K562 (cell line): ENCODE results near the gene SMAD7. TPM values are rescaled to one million over a fixed set of nuclear protein-coding genes. Genes with fewer than 3 reads are reported as not detected.
A peak's percentile ranks its signal among the peaks of the same experiment; 100 is the strongest.

Experiments
- ATAC-seq: fragments of 200-7000 bp; cut with Tn5 transposase; 3 replicates; pipeline ENCODE4 v1.9.1; 2020; ENCODE audit warnings: moderate library complexity
- BruUV-seq: library from RNA; stranded (reverse); fragments of 400-500 nt; replicated peaks from 2 replicates; lab custom pipeline; 2021; lab: Mats Ljungman, UMichigan
- CTCF ChIA-PET: fragments of 300-600 bp; formaldehyde crosslinking; extraction: SDS; loops from one replicate; lab custom pipeline; 2021; ENCODE audit warnings: low intra/inter-chr PET ratio; lab: Yijun Ruan, JAX
- POLR2A ChIA-PET: fragments of 300-600, 350-650 bp; sonication (Branson Sonifier 250); formaldehyde crosslinking; extraction: SDS; loops from one replicate; lab custom pipeline; 2021; ENCODE audit warnings: antibody characterized with exemption, inconsistent platforms; lab: Yijun Ruan, JAX
- DNase-seq, 4 experiments: peaks; one replicate each; pipeline versions ENCODE4 v3.0.0 to v3.0.0-alpha.2; 2011 to 2018; ENCODE audit warnings: low spot score in 3 of 4, mixed read lengths in 3 of 4; ENCODE audit errors: extremely low read depth in 1 of 4
- FAIRE-seq: peaks from 2 replicates; lab custom pipeline; 2011; peaks lifted over from hg19 to GRCh38; lab: Jason Lieb, UNC
- H2AFZ ChIP-seq: 2 replicates; pipeline ENCODE4 v1.6.0; 2011; ENCODE audit warnings: low read depth, low read length, control low read depth, inconsistent platforms
- H3K27ac ChIP-seq: fragments of 200-600 bp; 3 replicates; pipeline ENCODE4 v1.8.0; 2011; ENCODE audit warnings: low read depth, mild to moderate bottlenecking, control low read depth, inconsistent platforms, low read length, moderate library complexity, mixed read lengths; ENCODE audit errors: extremely low read depth
- H3K27me3 ChIP-seq, 2 experiments: fragments of 300-600 bp in 1 of 2; 2 replicates in 1 of 2; 3 replicates in 1 of 2; pipeline versions ENCODE4 v1.6.0 to v1.8.0; 2011; ENCODE audit warnings: inconsistent platforms in 2 of 2, low read length in 2 of 2, mild to moderate bottlenecking in 1 of 2, mixed read lengths in 1 of 2, moderate library complexity in 1 of 2; ENCODE audit not compliant: control insufficient read depth in 2 of 2, insufficient read depth in 2 of 2
- H3K36me3 ChIP-seq: fragments of 300-600 bp; 3 replicates; pipeline ENCODE4 v1.8.0; 2011; ENCODE audit warnings: mild to moderate bottlenecking, low read length, inconsistent platforms; ENCODE audit not compliant: control insufficient read depth, insufficient read depth
- H3K4me1 ChIP-seq, 2 experiments: fragments of 200-600 bp in 1 of 2; replicated peaks in 1 of 2; 2 replicates in 1 of 2; 3 replicates in 1 of 2; pipeline versions ENCODE4 v1.5.1 to v1.8.0; 2011; ENCODE audit warnings: inconsistent platforms in 2 of 2, low read length in 2 of 2, mild to moderate bottlenecking in 1 of 2, mixed read lengths in 1 of 2, moderate library complexity in 1 of 2; ENCODE audit not compliant: control insufficient read depth in 2 of 2, insufficient read depth in 2 of 2
- H3K4me2 ChIP-seq: 2 replicates; pipeline ENCODE4 v1.6.1; 2011; ENCODE audit warnings: low read length, control low read depth, inconsistent platforms, mixed read lengths; ENCODE audit not compliant: insufficient read depth
- H3K4me3 ChIP-seq: fragments of 200-600 bp; sonication (generic), shearing (Covaris generic); 2 replicates; pipeline ENCODE4 v1.5.1; 2016; ENCODE audit warnings: control low read depth, inconsistent platforms
- H3K79me2 ChIP-seq: fragments of 200-600 bp; 3 replicates; pipeline ENCODE4 v1.8.0; 2011; ENCODE audit warnings: low read length, inconsistent platforms; ENCODE audit not compliant: control insufficient read depth, insufficient read depth
- H3K9ac ChIP-seq, 2 experiments: 2 replicates each; pipeline versions ENCODE4 v1.6.0 to v1.6.1; 2011; ENCODE audit warnings: low read depth in 2 of 2, low read length in 2 of 2, control low read depth in 1 of 2, inconsistent platforms in 1 of 2, mild to moderate bottlenecking in 1 of 2, mixed read lengths in 1 of 2; ENCODE audit not compliant: insufficient read depth in 1 of 2
- H3K9me1 ChIP-seq: one replicate; pipeline ENCODE4 v1.6.0; 2011; ENCODE audit warnings: inconsistent platforms, mild to moderate bottlenecking, low read length, moderate library complexity; ENCODE audit not compliant: control insufficient read depth, insufficient read depth
- H3K9me3 ChIP-seq: replicated peaks from 2 replicates; pipeline ENCODE4 v1.5.1; 2011; ENCODE audit warnings: low read depth, low read length, inconsistent platforms; ENCODE audit not compliant: control insufficient read depth, insufficient read depth
- H4K20me1 ChIP-seq: replicated peaks from 2 replicates; pipeline ENCODE4 v1.6.1; 2011; ENCODE audit warnings: low read length, inconsistent platforms, mixed read lengths; ENCODE audit not compliant: control insufficient read depth, insufficient read depth
- E2F6 ChIP-seq, 2 experiments: IDR thresholded peaks; 2 replicates each; pipeline ENCODE4 v1.6.1; 2011; ENCODE audit warnings: borderline replicate concordance in 1 of 2, control low read depth in 1 of 2, low read depth in 1 of 2, low read length in 1 of 2, mild to moderate bottlenecking in 1 of 2, mixed read lengths in 1 of 2, moderate library complexity in 1 of 2; ENCODE audit not compliant: insufficient read depth in 1 of 2, insufficient read length in 1 of 2, poor library complexity in 1 of 2, severe bottlenecking in 1 of 2; ENCODE audit errors: extremely low read depth in 1 of 2
- KHSRP ChIP-seq: fragments of 450-650 bp; IDR thresholded peaks from 2 replicates; pipeline ENCODE4 v1.6.1; 2017
- MTA2 ChIP-seq: fragments of 450-650 bp; IDR thresholded peaks from 2 replicates; pipeline ENCODE4 v1.6.1; 2016; ENCODE audit warnings: low read depth
- NFIX ChIP-seq: fragments of 250-450 bp; sonication (Bioruptor Pico); IDR thresholded peaks from 2 replicates; pipeline ENCODE4 v1.4.0; 2020; ENCODE audit warnings: low read depth, mild to moderate bottlenecking, moderate library complexity
- NRF1 ChIP-seq, 2 experiments: fragments of 450-650 bp; IDR thresholded peaks in 1 of 2; conservative IDR thresholded peaks in 1 of 2; 2 replicates each; pipeline ENCODE4 v1.6.1; 2014; ENCODE audit warnings: mild to moderate bottlenecking in 2 of 2
- RBFOX2 ChIP-seq: fragments of 200-400 bp; formaldehyde crosslinking; IDR thresholded peaks from 2 replicates; pipeline ENCODE4 v1.6.1; 2017; ENCODE audit warnings: low read depth, mild to moderate bottlenecking, low read length, moderate library complexity
- RBM14 ChIP-seq: fragments of 200-400 bp; formaldehyde crosslinking; IDR thresholded peaks from 2 replicates; pipeline ENCODE4 v1.6.1; 2018; ENCODE audit warnings: low read depth, mild to moderate bottlenecking, low read length, moderate library complexity, borderline replicate concordance; ENCODE audit not compliant: insufficient read depth
- VEZF1 ChIP-seq: fragments of 200-800 bp; sonication (Bioruptor generic); IDR thresholded peaks from 2 replicates; pipeline ENCODE4 v1.6.1; 2017; ENCODE audit warnings: missing genetic modification characterization, missing compliant biosample characterization
- WHSC1 ChIP-seq: IDR thresholded peaks from one replicate; pipeline ENCODE4 v1.6.1; 2012; ENCODE audit warnings: low read length, control low read depth, inconsistent platforms
- ZBTB33 ChIP-seq: sonication (generic); formaldehyde crosslinking; IDR thresholded peaks from 2 replicates; pipeline ENCODE4 v1.8.1; 2023; ENCODE audit warnings: mild to moderate bottlenecking, missing genetic modification reagents
- ZNF253 ChIP-seq: fragments of 250-450 bp; sonication (Bioruptor Pico); conservative IDR thresholded peaks from 2 replicates; pipeline ENCODE4 v1.6.1; 2021; ENCODE audit warnings: mild to moderate bottlenecking
- ZNF280B ChIP-seq: fragments of 250-450 bp; sonication (Bioruptor Pico); IDR thresholded peaks from 2 replicates; pipeline ENCODE4 v1.5.1; 2021; ENCODE audit warnings: mild to moderate bottlenecking
- ZNF699 ChIP-seq: fragments of 250-450 bp; sonication (Bioruptor Pico); IDR thresholded peaks from 2 replicates; pipeline ENCODE4 v1.8.0; 2021; ENCODE audit warnings: mild to moderate bottlenecking, moderate library complexity; ENCODE audit not compliant: insufficient replicate concordance
- WGBS: fragments of 100-300 bp; shearing (Covaris generic); methylation state at CpG from one replicate; pipeline ENCODE4 v1.1.6; 2016; ENCODE audit warnings: low coverage, mixed read lengths; ENCODE audit not compliant: insufficient coverage; ENCODE audit errors: missing lambda C conversion rate; 5-methylcytosine and 5-hydroxymethylcytosine counted together
- in situ Hi-C: fragments of 300-500 bp; cut with MboI; formaldehyde crosslinking; loops from 4 replicates; pipeline ENCODE4 v1.15.0; 2018; ENCODE audit warnings: inconsistent platforms, mixed read lengths
- intact Hi-C: fragments of 100-400 bp; cut with micrococcal nuclease; formaldehyde crosslinking; loops from 2 replicates; pipeline ENCODE4 v1.14.2; 2022
- polyA plus RNA-seq, 8 experiments: library from polyadenylated mRNA; depleted of rRNA in 4 of 8; stranded (reverse) in 5 of 8; unstranded in 3 of 8; fragments of >200 nt; fragmentation: Nextera tagmentation in 2 of 8; fragmentation: Illumina TruSeq in 1 of 8; extraction: Ambion mirVana in 2 of 8; extraction: Trizol in 1 of 8; gene quantifications; 2 replicates each; pipeline versions ENCODE4 v1.2.1 to v1.2.3, GENCODE V29; 2011 to 2014; ENCODE audit warnings: inconsistent platforms in 1 of 8, missing spikeins in 1 of 8
- total RNA-seq, 7 experiments: library from RNA; depleted of rRNA in 6 of 7; stranded (reverse); fragments of >200 nt in 6 of 7; fragmentation: Illumina TruSeq in 2 of 7; extraction: Trizol in 2 of 7; gene quantifications; 2 replicates each; pipeline versions ENCODE4 v1.2.1 to v1.2.3, GENCODE V29; 2011 to 2021; ENCODE audit warnings: low replicate concordance in 1 of 7

SMAD7 gene
- total and polyA plus RNA-seq, 9 of the 15 experiments (the other 6 are each of a cell fraction or from before 2014, with no cell fraction given): 0.13 to 3.0 (median 1.6) TPM

GRCh38 chr18:48983793-48984437 is 33.1 kb upstream of the SMAD7 start:
- ChIA-PET CTCF (no interaction called here), POLR2A (interaction anchor here (1.0 to 1.2 kb wide), 2 partner anchors 10 to 12 kb away, joined by 5 read pairs; no protein-coding TSS in a partner anchor)
- Histone ChIP-seq H3K9me3 (no peaks in the 10 kb centered on the region), H3K27ac (no peak overlapping the region), H3K4me2 (no peak overlapping the region), H3K27me3 (no peaks in the 10 kb centered on the region), H3K79me2 (no peaks in the 10 kb centered on the region), H4K20me1 (no peaks in the 10 kb centered on the region), H3K9me1 (no peaks in the 10 kb centered on the region), H3K4me1 (peaks cover 0 to 14% of the 10 kb centered on the region in 2 experiments; a peak in 4 of 5 replicates), H3K9ac (no peak overlapping the region), H3K36me3 (no peaks in the 10 kb centered on the region), H2AFZ (no peak overlapping the region), H3K4me3 (no peak overlapping the region)
- DNase-seq (peak in 1 of 4 experiments; percentile 55), ATAC-seq (peak; percentile 32; the same call in 2 of the 3 replicates), FAIRE-seq (no peak)
- in situ Hi-C loops (no loop called here), intact Hi-C loops (no loop called here)
- WGBS: 39% methylated on average over 5 of the region's 8 CpGs
- BruUV-seq: no TSS peak
- TF ChIP-seq WHSC1 (no peak), RBFOX2 (no peak), ZNF253 (CRISPR knock-in tag) (no peak), MTA2 (no peak), KHSRP (no peak), ZNF699 (no peak), VEZF1 (CRISPR knock-in tag) (no peak), NFIX (peak; percentile 86), E2F6 (IDR thresholded peaks at IDR 0.05; ENCODE audit: borderline replicate concordance in 1 of 2, extremely low read depth in 1 of 2, insufficient read depth in 1 of 2, insufficient read length in 1 of 2, low read depth in 1 of 2, low read length in 1 of 2, poor library complexity in 1 of 2, severe bottlenecking in 1 of 2) (no peak), ZBTB33 (CRISPR knock-in tag) (peak; percentile 59; the same call in 1 of the 2 replicates), ZNF280B (CRISPR knock-in tag) (no peak), NRF1 (conservative IDR thresholded peaks at IDR 0.05 in 1 of 2, IDR thresholded peaks at IDR 0.05 in 1 of 2) (no peak), RBM14 (no peak)
